Urothelium cell line (cell line): ENCODE measurements around the gene ZBTB20.
"Not testable (repeated sequence)": the region's sequence is repeated elsewhere in the genome, so short reads cannot be mapped to it uniquely, and the experiment has no call there.

Experiments
- DNase-seq: peaks from one replicate; pipeline ENCODE4 v3.0.0; 2011; ENCODE audit warnings: low spot score, mixed read lengths
- FAIRE-seq: peaks from 2 replicates; lab custom pipeline; 2011; peaks lifted over from hg19 to GRCh38; lab: Jason Lieb, UNC

ZBTB20 gene

DNA sequence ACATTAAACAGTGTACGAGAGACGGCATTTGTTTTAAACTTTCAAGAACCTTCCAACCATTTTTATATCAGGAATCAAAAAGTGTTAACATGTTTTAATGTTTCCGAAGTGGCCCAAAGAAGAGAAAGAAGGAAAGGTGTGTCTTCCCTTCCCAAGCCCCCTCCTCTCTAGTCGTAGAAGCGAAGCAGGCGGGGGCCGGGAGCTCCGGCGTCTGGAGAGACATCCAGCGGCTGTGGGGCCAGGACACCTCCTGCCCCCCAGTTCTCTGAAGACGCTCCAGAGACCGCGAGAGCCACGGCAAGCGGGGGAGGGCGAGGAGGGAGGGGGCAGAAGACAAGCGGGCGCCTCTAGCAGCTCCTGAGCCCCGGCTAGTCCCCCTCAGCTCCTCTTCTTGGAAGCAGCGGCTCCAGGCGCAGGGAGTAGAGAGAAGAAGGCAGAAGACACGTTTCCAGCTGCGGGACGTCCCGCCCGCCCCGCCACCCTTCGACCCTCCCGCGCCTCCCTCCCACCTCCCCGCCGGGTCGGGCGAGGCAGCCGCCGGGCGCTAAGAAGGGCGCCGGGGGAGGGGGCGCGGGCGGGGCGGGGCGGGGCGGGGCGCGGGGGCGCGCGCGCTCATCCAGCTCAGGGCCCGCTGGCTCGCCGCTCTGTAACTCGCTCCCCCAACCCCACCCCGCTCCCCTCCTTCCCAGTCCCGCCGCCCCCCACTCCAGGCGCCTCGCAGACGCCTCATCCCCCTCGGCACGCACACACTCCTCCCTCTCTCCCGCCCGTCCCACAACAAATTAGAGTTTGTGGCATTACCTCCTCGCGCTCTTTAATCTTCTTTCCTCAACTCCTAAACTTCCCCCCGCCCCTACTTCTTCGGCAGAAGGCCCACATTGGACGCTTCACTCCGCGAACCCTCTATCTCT lies at the start of gene ZBTB20:
Gene ZBTB20 (minus strand): TSS at position 871 of the 911 bp plus-strand sequence.
- FAIRE-seq (no peak), DNase-seq (peak; percentile 82)

DNA sequence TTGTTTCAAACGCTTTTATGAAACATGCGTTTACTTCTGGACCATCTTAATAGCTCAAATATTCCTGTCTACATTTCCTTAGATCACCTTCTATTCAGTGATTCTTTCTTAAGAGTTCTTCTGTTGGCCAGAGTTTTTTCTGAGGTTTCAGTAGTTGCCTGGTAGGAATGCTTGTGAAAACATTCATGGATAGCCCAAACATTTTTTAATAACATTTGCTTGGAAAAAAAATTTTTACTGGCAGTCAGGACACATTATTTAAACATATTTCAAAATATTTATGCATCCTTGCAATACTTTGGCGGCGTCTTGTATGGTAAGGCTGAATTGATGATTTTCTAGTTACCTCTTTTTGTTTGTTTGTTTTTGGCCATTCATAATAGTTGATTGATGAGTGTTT lies 47.4 kb upstream of the ZBTB20 start:
- DNase-seq, result no peak
- FAIRE-seq, result no peak

DNA sequence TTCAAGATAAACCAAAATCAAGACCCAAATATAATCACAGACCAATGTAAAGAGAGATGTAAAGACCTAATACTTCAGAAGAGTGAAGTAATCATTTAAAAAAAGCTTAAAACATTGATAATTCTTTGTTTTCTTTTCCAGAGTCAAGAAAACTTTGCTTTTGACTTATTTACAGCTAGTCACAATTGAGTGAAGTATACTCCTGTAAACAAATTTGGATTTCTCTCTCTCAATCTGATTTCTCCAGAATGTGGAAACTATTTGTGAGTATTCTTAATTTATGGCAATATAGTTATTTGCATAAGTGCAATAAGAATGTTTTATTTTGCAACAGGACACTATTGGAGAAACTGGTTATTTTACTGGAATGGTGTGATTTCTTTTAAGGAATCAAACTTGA lies 43.7 kb upstream of the ZBTB20 start:
- FAIRE-seq, result no peak
- DNase-seq, result no peak

DNA sequence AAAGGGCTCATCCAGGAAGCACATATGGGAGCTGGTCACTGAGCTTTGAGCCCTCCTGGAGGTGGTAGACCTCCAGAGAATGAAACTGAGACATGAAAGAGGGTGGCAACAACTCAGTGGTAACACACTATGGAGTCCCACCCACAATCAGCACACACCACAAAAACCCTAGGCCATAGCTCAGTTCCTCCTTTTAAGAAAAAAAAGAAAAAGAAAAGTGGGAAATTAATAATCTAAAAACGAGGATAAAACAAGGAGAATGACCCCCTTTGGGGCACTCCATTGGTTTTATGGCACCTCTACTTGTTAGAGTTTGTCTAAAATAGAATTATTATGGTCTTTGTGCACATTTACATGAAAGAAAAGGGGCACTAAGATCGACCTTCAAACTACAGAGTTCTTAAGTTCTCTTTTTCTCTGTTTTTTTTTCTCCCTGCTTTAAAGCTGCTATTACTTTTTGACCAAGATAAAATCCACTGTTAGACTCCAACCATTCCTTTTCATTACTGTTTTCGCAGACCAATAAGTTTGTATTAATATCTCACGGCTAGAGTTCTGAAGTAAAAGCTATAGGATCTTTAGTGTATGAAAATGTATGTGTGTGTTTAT lies 40.2 kb upstream of the ZBTB20 start:
- FAIRE-seq (no peak), DNase-seq (no peak)

DNA sequence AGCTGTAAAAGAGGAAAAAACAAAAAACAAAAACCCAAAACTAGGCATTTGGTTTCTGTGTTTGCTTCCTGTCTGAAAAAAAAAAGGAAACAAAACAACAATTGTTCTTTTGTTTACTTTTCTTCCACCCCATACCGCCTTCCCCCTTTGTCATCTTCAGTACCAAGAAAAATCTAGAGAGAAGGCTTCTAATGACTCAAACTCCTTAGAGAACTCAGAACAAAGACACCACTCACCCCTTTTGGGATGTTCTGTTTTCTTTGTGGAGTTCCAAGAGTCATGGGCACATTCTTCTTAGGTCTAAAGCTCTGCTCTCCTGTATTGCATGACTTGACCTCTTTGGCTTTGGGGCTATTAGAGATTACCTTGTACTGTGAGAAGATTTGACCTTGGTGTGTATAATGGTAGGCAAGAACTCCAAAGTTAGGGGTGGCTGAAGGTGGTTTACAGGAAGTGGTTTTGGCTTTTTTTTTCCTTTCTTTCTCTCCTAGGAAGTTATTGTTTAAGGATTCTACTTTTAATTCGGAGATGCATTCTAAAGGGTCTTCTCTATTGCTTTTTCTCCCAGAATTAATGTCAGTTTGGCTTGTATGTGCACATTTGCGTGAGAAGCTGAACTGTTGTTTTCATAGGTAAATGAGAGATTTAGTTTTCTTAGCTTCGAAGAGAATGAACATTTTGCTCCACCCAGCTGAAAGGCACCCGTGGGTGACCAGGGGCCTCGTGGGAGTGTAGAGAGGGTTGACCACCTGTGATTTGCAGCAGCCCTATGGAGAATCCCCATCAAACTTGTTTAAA lies 39.5 kb upstream of the ZBTB20 start:
- FAIRE-seq, result no peak
- DNase-seq, result no peak

DNA sequence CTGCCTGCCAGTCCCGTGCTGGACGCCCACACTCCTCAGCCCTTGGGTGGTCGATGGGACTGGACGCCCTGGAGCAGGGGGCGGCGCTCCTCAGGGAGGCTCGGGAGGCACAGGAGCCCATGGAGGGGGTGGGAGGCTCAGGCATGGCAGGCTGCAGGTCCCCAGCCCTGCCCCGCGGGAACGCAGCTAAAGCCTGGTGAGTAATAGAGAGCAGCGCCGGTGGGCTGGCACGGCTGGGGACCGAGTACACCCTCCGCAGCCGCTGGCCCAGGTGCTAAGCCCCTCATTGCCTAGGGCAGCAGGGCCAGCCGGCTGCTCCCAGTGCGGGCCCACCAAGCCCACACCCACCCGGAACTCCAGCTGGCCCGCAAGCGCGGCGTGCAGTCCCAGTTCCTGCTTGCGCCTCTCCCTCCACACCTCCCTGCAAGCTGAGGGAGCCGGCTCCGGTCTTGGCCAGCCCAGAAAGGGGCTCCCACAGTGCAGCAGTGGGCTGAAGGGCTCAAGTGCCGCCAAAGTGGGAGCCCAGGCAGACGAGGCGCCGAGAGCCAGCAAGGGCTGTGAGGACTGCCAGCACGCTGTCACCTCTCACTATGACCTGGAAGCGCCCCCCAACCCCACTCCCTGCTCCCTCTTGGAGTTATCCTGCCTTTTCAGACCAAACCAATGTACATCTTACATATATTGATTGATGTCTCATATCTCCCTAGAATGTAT lies 37.9 kb upstream of the ZBTB20 start:
- peak; percentile 32 for FAIRE-seq
- DNase-seq, result not testable (repeated sequence)

DNA sequence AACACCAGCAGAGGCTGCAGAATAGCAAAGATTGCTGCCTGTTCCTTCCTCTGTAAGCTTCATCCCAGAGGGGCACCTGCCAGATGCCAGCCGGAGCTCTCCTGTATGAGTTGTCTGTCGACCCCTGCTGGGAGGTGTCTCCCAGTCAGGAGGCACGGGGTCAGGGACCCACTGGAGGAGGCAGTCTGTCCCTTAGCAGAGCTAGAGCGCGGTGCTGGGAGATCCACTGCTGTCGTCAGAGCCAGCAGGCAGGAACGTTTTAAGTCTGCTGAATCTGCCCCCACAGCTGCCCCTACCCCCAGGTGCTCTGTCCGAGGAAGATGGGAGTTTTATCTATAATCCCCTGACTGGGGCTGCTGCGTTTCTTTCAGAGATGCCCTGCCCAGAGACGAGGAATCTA lies 31.8 kb upstream of the ZBTB20 start:
- not testable (repeated sequence) for FAIRE-seq, DNase-seq

DNA sequence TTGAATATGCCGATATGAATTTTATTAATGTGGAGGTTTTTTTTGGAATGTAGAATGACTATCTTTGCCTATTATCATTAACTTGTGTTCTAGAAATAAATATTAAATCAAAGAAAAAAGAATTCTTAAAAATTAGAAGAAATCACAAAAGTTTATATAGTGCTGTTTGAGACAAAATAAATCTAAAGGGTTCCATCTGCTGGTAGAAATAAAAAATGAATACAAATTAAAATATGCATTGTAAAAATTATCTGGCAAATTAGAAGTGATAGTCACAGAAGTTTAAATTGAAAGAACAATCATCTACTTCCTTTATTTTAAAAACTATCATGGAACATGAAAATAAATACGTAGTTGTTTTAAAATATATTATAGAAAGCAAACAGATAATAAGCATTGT lies 22.7 kb upstream of the ZBTB20 start:
- DNase-seq (no peak), FAIRE-seq (no peak)

DNA sequence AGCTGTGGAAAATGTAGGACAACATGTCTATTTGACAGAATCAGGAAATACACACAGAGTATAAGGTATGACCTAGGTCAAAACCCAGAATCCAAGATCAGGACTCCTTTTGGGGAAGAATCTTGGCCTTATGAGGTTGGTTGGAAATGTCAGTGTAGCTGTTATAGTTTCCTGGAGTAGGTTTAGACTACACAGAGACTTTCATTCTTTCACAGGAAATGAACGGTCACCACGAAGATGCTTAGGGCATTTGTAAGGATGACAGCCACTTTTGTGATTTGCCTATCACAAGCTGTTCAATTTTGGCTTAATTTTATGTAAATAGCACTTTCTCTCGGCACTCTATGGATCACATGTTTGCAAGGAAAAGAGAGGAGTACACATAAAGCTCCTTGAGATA lies 18.6 kb upstream of the ZBTB20 start:
- DNase-seq (no peak), FAIRE-seq (peak; percentile 40)

DNA sequence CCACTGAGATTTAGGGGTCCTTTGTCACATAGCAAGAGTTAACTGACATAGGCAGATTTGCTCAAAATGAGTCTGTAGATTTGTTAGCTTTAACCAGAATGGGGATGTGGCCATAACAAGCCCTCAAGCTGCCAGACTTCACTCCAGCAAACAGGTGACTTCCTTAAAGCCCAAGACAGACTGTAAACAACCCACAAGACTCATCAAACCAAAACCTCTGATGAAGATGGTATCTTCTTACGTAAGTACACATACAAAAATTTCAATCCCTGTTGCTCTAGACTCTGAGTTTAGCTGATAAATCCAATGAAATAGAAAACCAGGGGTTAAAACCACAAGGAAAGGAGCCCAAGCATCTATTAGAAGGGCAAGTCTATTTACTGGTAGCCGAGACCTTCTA lies 18.2 kb upstream of the ZBTB20 start:
- no peak for DNase-seq

DNA sequence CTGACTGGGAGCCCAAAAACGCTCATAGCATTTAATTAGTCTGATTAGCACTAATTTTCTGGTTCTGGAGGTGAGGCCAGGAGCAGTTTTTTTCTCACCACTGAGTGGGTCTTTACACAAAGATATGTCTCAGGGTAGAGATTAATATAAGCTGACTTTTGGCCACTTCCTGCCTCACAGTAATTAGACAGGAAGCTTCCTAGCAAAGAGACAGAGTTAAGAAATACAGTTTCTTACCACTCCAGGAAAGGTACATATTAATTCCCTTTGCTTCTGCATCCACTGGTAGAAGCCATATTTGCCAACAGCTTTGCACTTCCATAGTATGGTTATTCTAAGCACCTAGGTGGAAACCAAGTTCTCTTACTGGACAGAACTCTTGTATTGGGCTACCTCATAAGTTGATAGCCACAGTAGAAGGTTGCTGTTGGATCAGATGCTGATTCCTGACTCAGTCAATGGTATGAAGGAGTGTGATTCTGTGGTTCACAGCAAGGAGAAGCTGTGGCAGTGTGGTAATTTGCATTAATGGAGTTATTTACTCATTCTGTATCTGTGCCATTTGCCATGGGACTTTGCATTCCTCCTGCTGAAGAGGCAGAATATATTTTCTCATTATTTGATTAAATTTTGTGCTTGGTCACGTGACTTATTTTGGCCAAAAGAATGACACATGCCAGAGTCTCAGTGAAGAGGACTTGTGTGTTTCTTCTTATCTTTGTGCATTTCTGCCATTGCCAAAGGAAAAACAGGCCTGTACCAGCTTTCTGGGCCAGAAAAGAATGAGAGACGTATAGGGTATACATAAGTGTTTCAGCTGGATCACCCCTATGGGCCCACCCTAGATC lies 17.5 kb upstream of the ZBTB20 start:
- DNase-seq (no peak), FAIRE-seq (no peak)

More for the DNA sequence above, 18.2 kb upstream of the ZBTB20 start:
- FAIRE-seq, result no peak

DNA sequence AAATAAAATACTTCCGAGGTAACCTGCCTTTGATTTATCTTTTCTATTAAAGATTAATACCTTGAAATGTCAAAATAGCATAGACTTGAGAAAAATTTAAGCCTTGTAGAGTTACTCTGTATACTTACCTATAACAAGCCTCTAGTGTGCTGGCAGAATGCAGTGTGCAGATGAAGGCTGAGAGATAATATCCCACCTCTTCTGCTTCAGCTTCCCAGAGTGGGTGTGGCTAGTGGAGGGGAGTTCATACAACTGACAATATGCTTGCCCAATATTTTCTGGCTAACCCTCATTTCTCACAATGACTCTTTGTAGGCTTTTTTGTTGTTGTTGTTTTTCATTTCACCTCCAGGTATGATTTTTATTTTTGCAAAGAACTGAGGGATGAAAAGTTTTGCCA lies 15.7 kb upstream of the ZBTB20 start:
- DNase-seq, result no peak
- FAIRE-seq, result no peak

DNA sequence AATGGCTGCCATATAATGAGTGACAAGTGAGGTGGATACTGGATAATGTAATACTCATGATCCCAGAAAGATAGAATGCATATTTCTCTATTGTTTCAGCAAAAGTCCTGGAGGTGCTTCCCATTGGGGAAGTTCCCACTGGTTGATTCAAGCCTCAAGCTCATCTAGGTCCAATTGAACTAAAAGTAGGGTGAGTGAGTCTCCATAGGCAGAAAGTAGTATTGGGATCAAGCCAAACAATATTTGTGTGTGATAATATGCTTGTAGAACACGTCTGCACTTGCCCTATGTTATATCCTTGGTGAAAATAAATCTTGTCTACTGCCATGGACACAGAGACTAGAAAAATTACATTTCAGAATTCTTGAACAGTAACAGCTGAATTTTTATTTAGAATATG lies 14.8 kb upstream of the ZBTB20 start:
- FAIRE-seq (no peak), DNase-seq (no peak)

DNA sequence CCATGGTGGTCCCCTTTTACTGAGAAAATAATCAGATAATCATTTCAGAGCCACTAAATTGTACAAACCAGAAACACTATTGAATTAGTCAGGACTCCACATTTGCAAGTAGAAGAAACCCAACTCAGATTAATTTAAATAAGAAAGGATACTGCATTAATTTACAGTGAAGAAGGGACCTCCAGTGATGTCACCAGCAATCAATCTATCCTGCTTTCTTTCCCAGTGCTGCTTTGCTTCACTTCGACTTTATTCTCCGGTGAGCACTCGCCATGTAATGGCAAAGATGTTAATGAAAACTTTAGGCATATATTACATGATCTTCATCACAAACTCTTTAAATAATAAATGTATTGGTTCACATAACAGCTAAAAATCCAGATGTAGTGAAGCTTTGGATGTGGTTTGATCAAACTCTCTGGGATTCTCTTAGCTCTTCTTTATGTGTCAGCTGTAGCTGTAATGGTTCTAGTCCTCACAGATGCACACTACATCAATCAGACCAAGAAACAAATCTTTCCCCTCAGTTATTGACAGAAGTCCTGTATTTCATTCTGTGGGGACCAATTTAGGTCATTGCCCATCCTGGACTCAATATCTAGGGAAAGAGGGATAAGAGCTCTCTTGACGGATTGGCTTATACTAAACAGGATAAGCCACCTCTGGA lies 14.2 kb upstream of the ZBTB20 start:
- DNase-seq (no peak), FAIRE-seq (no peak)

DNA sequence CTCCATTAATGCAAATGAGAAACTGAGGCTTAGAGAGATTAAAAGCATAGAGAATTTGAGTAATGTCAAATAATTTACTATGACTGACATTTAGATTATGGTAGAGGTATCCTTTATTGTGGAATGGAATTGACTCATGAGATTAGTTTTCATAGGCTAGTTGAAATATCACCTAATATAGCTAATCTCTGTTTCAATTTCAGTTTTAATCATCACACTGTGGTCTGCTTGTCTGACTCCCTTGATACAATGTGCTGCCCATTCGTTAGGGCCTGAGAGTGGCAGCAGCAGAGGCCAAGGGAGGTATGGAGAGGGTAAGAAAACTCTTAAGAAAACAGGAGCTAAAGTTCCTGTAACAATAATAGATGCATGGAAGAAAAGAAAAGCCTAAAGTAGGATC lies 13.2 kb upstream of the ZBTB20 start:
- FAIRE-seq (no peak), DNase-seq (no peak)

DNA sequence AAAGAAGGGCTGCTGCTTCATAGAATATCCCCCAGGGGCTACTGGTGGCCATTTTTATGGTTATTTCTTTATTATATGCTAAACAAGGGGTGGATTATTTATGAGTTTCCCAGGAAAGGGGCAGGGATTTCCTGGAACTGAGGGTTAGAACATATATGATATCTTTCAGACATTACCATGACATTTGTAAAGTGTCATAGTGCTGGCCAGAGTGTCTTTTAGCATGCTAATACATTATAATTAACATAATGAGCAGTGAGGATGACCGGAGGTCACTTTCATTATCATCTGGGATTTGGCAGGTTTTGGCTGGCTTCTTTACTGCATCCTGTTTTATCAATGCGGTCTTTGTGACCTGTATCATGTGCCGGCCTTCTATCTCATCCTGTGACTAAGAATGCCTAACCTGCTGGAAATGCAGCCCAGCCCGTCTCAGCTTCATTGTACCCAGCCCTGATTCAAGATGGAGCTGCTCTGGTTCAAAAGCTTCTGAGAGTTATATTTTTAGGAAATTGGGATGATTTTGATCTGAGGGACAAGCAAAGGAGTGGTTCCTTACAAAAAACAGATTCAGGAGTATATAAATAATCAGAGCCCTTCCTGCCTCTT lies 9.1 kb upstream of the ZBTB20 start:
- FAIRE-seq (no peak), DNase-seq (peak; percentile 16)

DNA sequence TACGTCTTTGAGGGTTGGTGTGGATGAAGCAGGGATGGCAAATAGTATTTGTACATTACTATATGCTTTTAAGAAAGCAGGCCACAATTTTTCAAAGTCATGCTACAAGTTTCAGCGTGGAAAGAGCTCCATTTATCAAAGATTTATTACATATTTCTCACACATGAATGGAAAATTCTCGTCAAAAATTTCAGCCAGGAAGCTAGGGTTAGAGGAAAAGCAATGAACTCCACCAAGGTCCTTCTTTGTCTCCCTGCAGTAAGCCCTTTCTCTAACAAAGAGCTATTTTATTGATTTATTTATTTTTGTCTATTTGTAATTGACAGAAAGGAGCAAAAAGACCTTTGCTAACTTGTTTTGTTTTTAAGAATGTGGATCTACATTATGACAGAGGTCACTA lies 7.5 kb upstream of the ZBTB20 start:
- no peak for DNase-seq
- no peak for FAIRE-seq

DNA sequence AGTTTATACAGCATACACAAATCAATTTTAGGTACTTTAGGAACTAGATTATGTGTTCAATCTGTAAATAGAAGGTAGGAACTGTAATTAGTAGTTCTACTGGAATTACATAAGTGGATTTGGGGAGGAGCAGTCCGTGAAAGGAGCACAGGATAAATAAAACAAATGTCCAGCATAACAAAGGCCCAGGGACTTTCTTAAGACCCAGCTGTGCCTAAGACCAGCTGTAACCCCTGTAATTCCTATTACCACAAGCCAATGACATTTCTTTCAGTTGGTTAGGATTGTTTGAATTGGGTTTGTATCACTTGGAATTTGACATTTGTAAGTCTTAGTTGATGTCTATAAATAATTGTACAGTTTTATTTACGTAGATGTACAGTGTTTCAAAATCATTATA lies 4.8 kb upstream of the ZBTB20 start:
- no peak for FAIRE-seq
- no peak for DNase-seq

DNA sequence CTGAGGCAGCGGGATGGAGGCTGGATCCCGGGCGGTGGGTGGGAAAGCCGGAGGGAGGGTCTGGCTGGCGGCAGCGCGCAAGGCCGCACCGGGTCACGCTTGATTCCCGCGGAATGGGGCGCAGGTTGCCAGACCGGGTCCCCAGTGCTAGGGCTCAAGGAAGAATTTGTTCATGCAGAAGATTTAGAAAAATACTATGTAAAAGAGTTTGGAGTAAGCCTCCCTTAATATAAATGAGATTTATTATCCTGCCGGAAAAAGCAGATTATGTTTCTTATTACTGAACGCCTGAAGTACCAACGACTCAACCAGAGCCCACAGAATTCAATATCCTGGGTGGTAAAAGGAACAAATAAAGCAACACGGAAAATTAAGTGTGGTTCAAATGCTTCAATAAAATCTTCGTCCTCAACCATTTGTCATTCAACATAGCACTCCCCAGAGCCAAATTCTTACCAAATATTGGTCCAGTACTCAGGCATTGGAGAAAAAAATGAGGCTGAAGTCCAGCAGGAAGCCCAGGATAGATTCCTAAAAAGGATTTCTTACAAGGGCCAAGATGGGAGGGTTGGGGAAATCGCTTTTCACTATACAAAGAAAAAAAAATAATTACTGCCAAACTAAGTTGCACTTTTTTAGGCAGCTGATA lies 1.2 kb upstream of the ZBTB20 start:
- DNase-seq, result no peak
- FAIRE-seq, result no peak
